Activated T-cell treated with anti-CD3 and anti-CD28 coated beads, Interleukin-2, amount 50 U/mL, for 48 hours (primary cell): Measurements from ENCODE around the gene SETDB1.
"Not testable (repeated sequence)": the region's sequence is repeated elsewhere in the genome, so short reads cannot be mapped to it uniquely, and the experiment has no call there.

ENCODE experiments used
- DNase-seq, 2 experiments: peaks; one replicate each; pipeline ENCODE4 v3.0.0-alpha.2; 2020

SETDB1 gene

GRCh38 chr1:150926097-150926741, at the start of gene SETDB1:
TSS of gene SETDB1 (plus strand) at chr1:150926363. CDS start at chr1:150927715, 1,352 bp downstream.
- peak; percentile 96 to 97 for DNase-seq

GRCh38 chr1:150878931-150879330, 47.2 kb upstream of the SETDB1 start:
- not testable (repeated sequence) for DNase-seq

GRCh38 chr1:150881331-150882070, 44.7 kb upstream of the SETDB1 start:
- DNase-seq, result no peak

GRCh38 chr1:150883121-150883520, 43.0 kb upstream of the SETDB1 start:
- not testable (repeated sequence) for DNase-seq

GRCh38 chr1:150887018-150887417, 39.1 kb upstream of the SETDB1 start, which contains the start of gene CTXND2:
TSS of gene CTXND2 (plus strand) at chr1:150887136. CDS start at chr1:150912315, 25,179 bp downstream.
- no peak for DNase-seq

- DNase-seq, result no peak
Measured at GRCh38 chr1:150888727-150889126, 37.4 kb upstream of the SETDB1 start.

- no peak for DNase-seq
Measured at GRCh38 chr1:150890033-150890416, 36.1 kb upstream of the SETDB1 start.

- DNase-seq, result no peak
Measured at GRCh38 chr1:150893336-150893913, 32.7 kb upstream of the SETDB1 start.

GRCh38 chr1:150895618-150896017, 30.5 kb upstream of the SETDB1 start:
- DNase-seq, result no peak

GRCh38 chr1:150899795-150900194, 26.4 kb upstream of the SETDB1 start:
- DNase-seq, result not testable (repeated sequence)

- DNase-seq, result no peak
Measured at GRCh38 chr1:150902346-150902745, 23.8 kb upstream of the SETDB1 start.

GRCh38 chr1:150902751-150903150, 23.4 kb upstream of the SETDB1 start:
- DNase-seq, result no peak

- DNase-seq, result no peak
Measured at GRCh38 chr1:150905301-150905700, 20.9 kb upstream of the SETDB1 start.

- no peak for DNase-seq
Measured at GRCh38 chr1:150906329-150906728, 19.8 kb upstream of the SETDB1 start.

GRCh38 chr1:150906813-150907212, 19.4 kb upstream of the SETDB1 start:
- no peak for DNase-seq

- DNase-seq, result no peak
Measured at GRCh38 chr1:150909585-150910180, 16.5 kb upstream of the SETDB1 start.

GRCh38 chr1:150912623-150913022, 13.5 kb upstream of the SETDB1 start:
- DNase-seq, result no peak

GRCh38 chr1:150917387-150917786, 8.8 kb upstream of the SETDB1 start:
- DNase-seq, result no peak

GRCh38 chr1:150922519-150922975, 3.6 kb upstream of the SETDB1 start:
- DNase-seq, result peak; percentile 82 to 84

GRCh38 chr1:150925080-150925479, 1.1 kb upstream of the SETDB1 start:
- peak in 1 of 2 experiments; percentile 35 for DNase-seq

- no peak for DNase-seq
Measured at GRCh38 chr1:150927624-150928023, 1.5 kb downstream of the SETDB1 start.

- DNase-seq, result no peak
Measured at GRCh38 chr1:150928286-150928685, 2.1 kb downstream of the SETDB1 start.

GRCh38 chr1:150928775-150929174, 2.6 kb downstream of the SETDB1 start:
- not testable (repeated sequence) for DNase-seq
